ENCODE results near the gene IDNK. TPM values are rescaled to one million over a fixed set of nuclear protein-coding genes. Genes with fewer than 3 reads are reported as not detected.

Gene IDNK
- total and polyA plus RNA-seq, 10 of the 15 experiments (the other 5 are each of a cell fraction or from before 2014, with no cell fraction given), result 7.0 to 19.1 (median 10.6) TPM

- TF ChIP-seq CEBPZ (IDR thresholded peaks at IDR 0.05; ENCODE audit: low read depth, low read length), result no peak
These were observed 13.9 kb downstream of the IDNK start (continued) for GRCh38 chr9:83636813-83637212.

DNA sequence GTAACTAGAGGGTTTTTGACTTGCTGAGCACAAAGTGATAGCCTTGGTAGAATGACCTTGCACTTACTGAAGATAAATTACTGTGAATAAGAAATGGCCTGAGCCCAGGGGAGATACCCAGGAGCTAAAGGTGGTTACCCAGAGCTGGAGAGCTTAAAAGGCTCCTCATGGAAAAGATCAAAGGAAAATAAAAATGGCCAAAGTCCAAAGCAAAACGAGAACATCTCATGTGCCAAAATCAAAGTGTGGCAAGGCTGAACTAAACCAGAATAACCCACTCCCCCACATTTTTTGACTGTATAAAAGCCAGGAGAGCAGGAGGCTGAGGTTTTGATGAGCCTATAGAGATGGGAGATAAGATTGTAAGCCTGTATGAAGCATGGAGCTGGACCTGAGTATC, 14.4 kb downstream of the IDNK start:
- POLR2A ChIA-PET, result no interaction called here
- RAD21 ChIA-PET (ENCODE audit: unreplicated experiment), result interaction anchor here (1.4 to 2.2 kb wide), 4 partner anchors 12 to 70 kb away, joined by 4 to 11 read pairs (median 6); partner anchors contain the start of gene UBQLN1
- Histone ChIP-seq H2AFZ (ENCODE audit: control insufficient read depth, low read depth, low read length) (no peak overlapping the region), H4K20me1 (ENCODE audit: control insufficient read depth, insufficient read depth) (no peaks in the 10 kb centered on the region; the same call in 1 of the 2 replicates), H3K9ac (ENCODE audit: control insufficient read depth, insufficient read depth, low read length) (no peak overlapping the region), H3K9me3 (replicated peaks; ENCODE audit: control insufficient read depth, insufficient read depth, low read length) (no peaks in the 10 kb centered on the region), H3K4me2 (ENCODE audit: control insufficient read depth, insufficient read depth) (no peak overlapping the region), H3K4me1 (ENCODE audit: control insufficient read depth, insufficient read depth, low read length) (no peaks in the 10 kb centered on the region), H3K79me2 (ENCODE audit: control insufficient read depth, insufficient read depth, low read length) (no peaks in the 10 kb centered on the region), H3K4me3 (no peak overlapping the region), H3K27me3 (replicated peaks in 1 of 2; ENCODE audit: control insufficient read depth in 2 of 2, insufficient read depth in 2 of 2, low read length in 1 of 2) (no peaks in the 10 kb centered on the region), H3K36me3 (ENCODE audit: control insufficient read depth in 2 of 2, insufficient read depth in 2 of 2, low read length in 1 of 2) (no peaks in the 10 kb centered on the region; a peak in 1 of 4 replicates), H3K27ac (ENCODE audit: control insufficient read depth, insufficient read depth) (no peak overlapping the region)
- BruUV-seq (replicated peaks), result no TSS peak
- in situ Hi-C loops (cut with MboI) (no loop called here), intact Hi-C loops (cut with micrococcal nuclease; ENCODE audit: unreplicated experiment) (no loop called here)
- no peak for FAIRE-seq
- WGBS (ENCODE audit: insufficient coverage, insufficient replicate concordance, low lambda C conversion rate, missing lambda C conversion rate), result 100% methylated on average over 1 of the region's 1 CpG
- TF ChIP-seq TCF7 (IDR thresholded peaks at IDR 0.05; ENCODE audit: borderline replicate concordance) (no peak), HCFC1 (IDR thresholded peaks at IDR 0.05; ENCODE audit: low read length) (no peak), RAD51 (IDR thresholded peaks at IDR 0.05) (no peak), ZZZ3 (IDR thresholded peaks at IDR 0.05; ENCODE audit: control insufficient read depth, insufficient read length, low read depth) (no peak), MTA2 (IDR thresholded peaks at IDR 0.05; ENCODE audit: low read depth) (no peak), GABPA (IDR thresholded peaks at IDR 0.05; ENCODE audit: low read depth) (no peak), TAF1 (IDR thresholded peaks at IDR 0.05; ENCODE audit: borderline replicate concordance, low read depth, low read length) (no peak), TCF12 (IDR thresholded peaks at IDR 0.05; ENCODE audit: low read depth, low read length) (no peak), EZH2 (IDR thresholded peaks at IDR 0.05; ENCODE audit: borderline replicate concordance, control insufficient read depth, low read depth, low read length) (no peak)
- TF ChIP-seq, protein P1, sequence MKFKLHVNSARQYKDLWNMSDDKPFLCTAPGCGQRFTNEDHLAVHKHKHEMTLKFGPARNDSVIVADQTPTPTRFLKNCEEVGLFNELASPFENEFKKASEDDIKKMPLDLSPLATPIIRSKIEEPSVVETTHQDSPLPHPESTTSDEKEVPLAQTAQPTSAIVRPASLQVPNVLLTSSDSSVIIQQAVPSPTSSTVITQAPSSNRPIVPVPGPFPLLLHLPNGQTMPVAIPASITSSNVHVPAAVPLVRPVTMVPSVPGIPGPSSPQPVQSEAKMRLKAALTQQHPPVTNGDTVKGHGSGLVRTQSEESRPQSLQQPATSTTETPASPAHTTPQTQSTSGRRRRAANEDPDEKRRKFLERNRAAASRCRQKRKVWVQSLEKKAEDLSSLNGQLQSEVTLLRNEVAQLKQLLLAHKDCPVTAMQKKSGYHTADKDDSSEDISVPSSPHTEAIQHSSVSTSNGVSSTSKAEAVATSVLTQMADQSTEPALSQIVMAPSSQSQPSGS (IDR thresholded peaks at IDR 0.05; ENCODE audit: low read length), result no peak
- TF ChIP-seq, protein P2, sequence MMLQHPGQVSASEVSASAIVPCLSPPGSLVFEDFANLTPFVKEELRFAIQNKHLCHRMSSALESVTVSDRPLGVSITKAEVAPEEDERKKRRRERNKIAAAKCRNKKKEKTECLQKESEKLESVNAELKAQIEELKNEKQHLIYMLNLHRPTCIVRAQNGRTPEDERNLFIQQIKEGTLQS (IDR thresholded peaks at IDR 0.05; ENCODE audit: borderline replicate concordance, extremely low read depth, low read depth, low read length), result no peak
- no peak for ATAC-seq
- SMC1A ChIA-PET (ENCODE audit: uncharacterized antibody, unreplicated experiment), result interaction anchor here (0.7 to 2.5 kb wide), 8 partner anchors 10 to 303 kb away, joined by 3 to 13 read pairs (median 4); partner anchors contain the start of gene IDNK
- no peak for DNase-seq (ENCODE audit: low read depth, low spot score)
- CTCF ChIA-PET, result interaction anchor here (0.9 to 5.1 kb wide), 7 partner anchors 8 to 303 kb away, joined by 3 to 32 read pairs (median 5); no protein-coding TSS in a partner anchor
